LHCN-M2 (cell line): Measurements from ENCODE around the gene SPOUT1. TPM values are rescaled to one million over a fixed set of nuclear protein-coding genes. Genes with fewer than 3 reads are reported as not detected.

ENCODE experiments used
- DNase-seq: peaks from one replicate; pipeline ENCODE4 v3.0.0-alpha.2; 2012; ENCODE audit warnings: low read depth
- total RNA-seq: library from RNA; depleted of rRNA; stranded (reverse); fragments of >200 nt; gene quantifications from 2 replicates; pipeline ENCODE4 v1.2.3, GENCODE V29; 2014; rRNA removed

SPOUT1 gene
- total RNA-seq, 1 experiment from 2014 or later: 29.9 TPM

GRCh38 chr9:128773049-128773448 is 56.5 kb downstream of the SPOUT1 start:
- no peak for DNase-seq

- peak; percentile 80 for DNase-seq
Measured at GRCh38 chr9:128771745-128772519, 57.7 kb downstream of the SPOUT1 start, which contains the start of gene ZER1. Gene ZER1, minus strand, starts transcription at chr9:128771927. Its CDS starts 16,362 bp downstream, at chr9:128755565.

DNA sequence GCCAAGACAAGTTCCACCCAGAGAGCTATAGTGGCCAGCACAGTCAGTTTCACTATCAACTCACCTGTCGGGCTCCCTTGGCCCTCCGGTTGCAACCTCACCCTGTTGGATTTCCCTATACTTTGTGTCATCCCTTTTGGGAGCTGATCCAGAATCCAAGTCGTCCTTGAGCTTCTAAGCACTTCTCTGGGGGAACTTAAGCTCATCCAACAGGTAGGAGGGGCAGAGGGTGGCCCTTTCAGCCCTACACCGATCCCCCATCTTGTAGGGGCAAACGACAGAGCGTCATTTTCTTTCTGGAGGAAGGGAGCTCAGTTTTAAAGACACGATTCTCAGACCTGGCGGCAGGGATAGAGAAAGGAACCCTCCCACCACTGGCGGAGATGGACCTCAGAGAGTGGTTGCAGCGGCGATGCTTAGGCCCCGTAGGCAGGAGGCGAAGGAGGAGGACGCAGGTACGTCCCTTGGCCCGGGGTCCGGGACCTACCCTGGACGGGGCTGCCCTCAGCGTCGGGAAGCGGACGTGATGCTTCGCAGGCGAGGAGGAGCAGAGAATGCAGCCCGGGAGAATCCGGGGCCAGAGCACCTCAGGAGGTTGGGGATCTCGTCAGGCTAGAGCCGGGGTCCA is 58.4 kb downstream of the SPOUT1 start:
- peak; percentile 15 for DNase-seq

GRCh38 chr9:128770286-128771030 is 59.1 kb downstream of the SPOUT1 start:
- DNase-seq: no peak

Other genes starting within 250 kb of the SPOUT1 start
- 160 and 162 TPM in 2 replicates for gene DYNC2I2, start 172.9 kb downstream of the SPOUT1 start, total RNA-seq
- gene SET, start 140.6 kb downstream of the SPOUT1 start, total RNA-seq: 454 and 528 TPM in 2 replicates
- 4.2 and 4.4 TPM in 2 replicates for gene PKN3, start 127.3 kb downstream of the SPOUT1 start, total RNA-seq
- gene ZDHHC12, start 105.7 kb downstream of the SPOUT1 start, total RNA-seq: 60.5 and 64.6 TPM in 2 replicates
- 24.2 and 24.5 TPM in 2 replicates for gene ZER1, start 57.9 kb downstream of the SPOUT1 start, total RNA-seq
- 17.6 and 28.1 TPM in 2 replicates for gene TBC1D13, start 42.5 kb downstream of the SPOUT1 start, total RNA-seq
- 30.5 and 48.3 TPM in 2 replicates for gene ENDOG, start 11.3 kb downstream of the SPOUT1 start, total RNA-seq
- 9.6 and 9.8 TPM in 2 replicates for gene KYAT1, start 52.2 kb upstream of the SPOUT1 start, total RNA-seq
- 42.3 and 46.8 TPM in 2 replicates for gene LRRC8A, start 52.3 kb upstream of the SPOUT1 start, total RNA-seq
- gene PHYHD1, start 91.2 kb upstream of the SPOUT1 start, total RNA-seq: 17.3 and 19.5 TPM in 2 replicates
- gene DOLK, start 117.8 kb upstream of the SPOUT1 start, total RNA-seq: 34.4 and 39.0 TPM in 2 replicates
- gene NUP188, start 117.9 kb upstream of the SPOUT1 start, total RNA-seq: 61.6 and 80.0 TPM in 2 replicates
- 48.2 and 52.6 TPM in 2 replicates for gene SH3GLB2, start 198.5 kb upstream of the SPOUT1 start, total RNA-seq
- gene MIGA2, start 206.8 kb upstream of the SPOUT1 start, total RNA-seq: 29.1 and 31.4 TPM in 2 replicates